Iris pigment epithelial cell (primary cell): ENCODE data around the gene CYP4F22.
"Not testable (repeated sequence)": the region's sequence is repeated elsewhere in the genome, so short reads cannot be mapped to it uniquely, and the experiment has no call there.

Source experiments
- DNase-seq: peaks from one replicate; pipeline ENCODE4 v3.0.0-alpha.2; 2011; ENCODE audit warnings: low read depth

Gene CYP4F22

GRCh38 chr19:15495151-15495550, 13.2 kb upstream of the CYP4F22 start:
- DNase-seq: no peak

- no peak for DNase-seq
These were observed 10.0 kb upstream of the CYP4F22 start for GRCh38 chr19:15498156-15498858.

- no peak for DNase-seq
These were observed 9.4 kb upstream of the CYP4F22 start for GRCh38 chr19:15498910-15499309.

- DNase-seq: no peak
These were observed 6.7 kb upstream of the CYP4F22 start for GRCh38 chr19:15501596-15501995.

GRCh38 chr19:15502264-15502663, 6.1 kb upstream of the CYP4F22 start:
- DNase-seq: no peak

DNA sequence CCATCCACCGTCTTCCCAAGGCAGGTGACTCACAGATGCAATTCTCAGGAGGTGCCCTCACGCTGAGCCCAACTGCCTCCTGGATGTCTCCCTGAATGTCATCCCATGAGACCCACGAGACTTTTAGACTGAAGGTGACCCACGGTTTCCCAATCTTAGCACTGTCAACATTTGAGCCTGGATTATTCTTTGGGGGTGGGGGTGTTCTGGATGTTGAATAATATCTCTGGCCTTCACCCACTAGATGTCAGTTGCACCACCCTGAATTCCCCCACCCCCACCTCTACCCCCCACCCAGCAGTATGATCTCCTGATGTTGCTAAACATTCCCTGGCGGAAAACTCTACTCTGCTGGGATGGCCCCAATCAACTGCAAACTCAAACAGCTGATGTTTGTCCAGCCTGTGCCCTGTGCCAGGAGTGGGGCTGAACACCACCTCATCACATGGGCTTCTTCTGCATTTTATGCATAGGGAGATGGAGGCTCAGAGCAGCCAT, 2.2 kb upstream of the CYP4F22 start:
- DNase-seq: no peak

- DNase-seq: no peak
These were observed 974 bp upstream of the CYP4F22 start for GRCh38 chr19:15507068-15508034.

GRCh38 chr19:15511671-15512424, 3.5 kb downstream of the CYP4F22 start:
- DNase-seq: no peak

DNA sequence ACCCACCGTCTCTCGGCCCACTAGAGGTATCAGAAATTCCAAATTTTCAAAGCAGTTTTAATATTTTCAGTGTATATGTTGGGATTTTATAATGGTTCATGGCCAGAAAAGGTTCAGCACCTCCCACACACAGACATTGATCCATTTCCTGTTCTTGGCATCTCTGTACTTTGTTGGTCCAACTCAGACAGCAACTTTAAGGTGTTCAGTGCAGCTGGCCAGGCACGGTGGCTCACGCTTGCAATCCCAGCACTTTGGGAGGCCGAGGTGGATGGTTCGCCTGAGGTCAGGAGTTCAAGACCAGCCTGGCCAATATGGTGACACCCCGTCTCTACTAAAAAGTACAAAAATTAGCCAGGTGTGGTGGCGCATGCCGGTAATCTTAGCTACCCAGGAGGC, 6.9 kb downstream of the CYP4F22 start:
- not testable (repeated sequence) for DNase-seq

- DNase-seq: no peak
These were observed 8.0 kb downstream of the CYP4F22 start for GRCh38 chr19:15516363-15516762.

- no peak for DNase-seq
These were observed 9.5 kb downstream of the CYP4F22 start for GRCh38 chr19:15517778-15518177.

- DNase-seq: no peak
These were observed 11.2 kb downstream of the CYP4F22 start for GRCh38 chr19:15519433-15519976.

DNA sequence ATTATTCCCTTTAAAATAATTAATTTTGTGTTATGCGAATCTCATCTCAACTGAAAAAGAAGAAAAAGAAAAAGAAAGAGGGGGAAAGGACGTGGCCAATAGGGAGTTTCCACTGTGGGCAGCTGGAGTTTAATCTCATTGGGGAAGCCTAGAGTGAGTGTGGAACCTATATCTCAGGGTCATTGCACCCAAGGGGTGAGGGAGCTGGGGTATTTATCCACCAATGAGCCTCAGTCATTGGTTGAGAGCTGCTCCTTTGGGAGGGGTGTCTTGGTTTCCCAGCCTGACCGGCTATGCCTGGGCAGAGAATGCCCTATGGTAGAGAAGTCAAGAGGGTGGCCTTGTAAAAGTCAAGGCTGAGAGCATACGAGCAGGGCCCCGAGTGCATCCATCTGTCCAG, 16.5 kb downstream of the CYP4F22 start:
- no peak for DNase-seq

GRCh38 chr19:15525291-15525690, 17.0 kb downstream of the CYP4F22 start:
- no peak for DNase-seq

DNA sequence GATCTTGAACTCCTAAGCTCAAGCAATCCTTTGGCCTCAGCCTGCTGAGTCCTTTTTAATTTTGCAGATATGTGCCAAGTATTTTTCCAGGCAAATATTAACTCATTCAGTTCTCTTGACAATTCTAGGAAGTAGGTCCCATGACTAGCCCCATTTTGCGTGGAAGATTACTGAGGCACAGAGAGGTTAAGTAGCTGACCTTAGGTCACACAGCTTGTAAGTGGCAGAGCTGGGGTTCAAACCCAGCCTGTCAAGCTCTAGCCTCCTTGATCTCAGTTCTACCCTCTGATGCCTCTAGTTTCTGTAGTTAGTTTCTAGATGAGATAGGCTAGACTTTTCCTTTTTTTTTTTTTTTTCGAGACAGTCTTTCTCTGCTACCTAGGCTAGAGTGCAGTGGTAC, 18.1 kb downstream of the CYP4F22 start:
- no peak for DNase-seq

- no peak for DNase-seq
These were observed 19.4 kb downstream of the CYP4F22 start for GRCh38 chr19:15527705-15528104.

- peak; percentile 15 for DNase-seq
These were observed 21.5 kb downstream of the CYP4F22 start for GRCh38 chr19:15529774-15530372.

- DNase-seq: no peak
These were observed 24.6 kb downstream of the CYP4F22 start for GRCh38 chr19:15532779-15533521.

DNA sequence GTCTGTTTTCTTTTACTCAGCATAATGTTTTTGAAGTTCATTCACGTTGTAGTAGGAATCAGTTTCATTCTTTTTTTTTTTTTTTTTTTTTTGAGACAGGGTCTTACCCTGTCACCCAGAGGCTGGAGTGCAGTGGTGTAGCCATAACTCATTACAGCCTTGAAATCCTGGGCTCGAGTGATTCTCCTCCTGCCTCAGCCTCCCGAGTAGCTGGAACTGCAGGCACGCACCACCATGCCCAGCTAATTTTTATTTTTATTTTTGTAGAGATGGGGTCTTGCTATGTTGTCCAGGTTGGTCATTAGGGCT, 25.2 kb downstream of the CYP4F22 start:
- DNase-seq: not testable (repeated sequence)

- DNase-seq: no peak
These were observed 26.9 kb downstream of the CYP4F22 start for GRCh38 chr19:15534957-15535864.
